ENCODE results near the gene NOX4.
"Not testable (repeated sequence)": the region's sequence is repeated elsewhere in the genome, so short reads cannot be mapped to it uniquely, and the experiment has no call there.

The NOX4 gene

DNA sequence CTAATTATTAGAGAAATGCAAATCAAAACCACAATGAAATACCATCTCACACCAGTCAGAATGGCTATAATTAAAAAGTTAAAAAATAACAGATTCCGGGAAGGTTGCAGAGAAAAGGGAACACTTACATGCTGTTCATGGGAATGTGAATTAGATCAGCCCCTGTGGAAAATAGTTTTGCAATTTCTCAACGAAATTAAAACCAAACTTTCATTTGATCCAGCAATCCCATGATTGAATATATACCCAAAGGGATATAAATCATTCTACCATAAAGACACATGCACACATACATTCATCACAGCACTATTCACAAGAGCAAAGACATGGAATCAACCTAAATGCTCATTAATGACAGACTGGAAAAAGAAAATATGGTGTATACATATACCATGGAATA, 32.5 kb downstream of the NOX4 start:
- no peak for DNase-seq (ENCODE audit: low spot score)

DNA sequence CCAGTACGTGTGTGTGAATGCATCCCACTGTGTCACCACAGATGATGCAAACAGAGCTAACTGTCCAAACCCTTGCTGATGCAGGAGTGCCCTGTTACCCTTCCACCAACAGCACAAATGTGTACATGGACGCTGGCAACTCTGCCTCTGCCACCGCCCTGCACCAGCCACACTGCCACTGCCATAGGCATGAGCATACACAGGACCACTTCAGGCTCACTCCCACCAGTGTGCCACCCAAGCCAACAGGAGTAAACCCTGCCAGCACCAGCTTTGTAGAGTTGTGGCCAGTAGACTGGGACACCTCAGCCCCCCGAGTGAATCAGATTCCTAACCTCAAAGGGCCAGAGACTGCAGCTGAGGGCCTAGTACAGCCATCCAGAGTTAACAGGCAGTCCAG, 34.0 kb downstream of the NOX4 start:
- no peak for DNase-seq (ENCODE audit: low spot score)

DNA sequence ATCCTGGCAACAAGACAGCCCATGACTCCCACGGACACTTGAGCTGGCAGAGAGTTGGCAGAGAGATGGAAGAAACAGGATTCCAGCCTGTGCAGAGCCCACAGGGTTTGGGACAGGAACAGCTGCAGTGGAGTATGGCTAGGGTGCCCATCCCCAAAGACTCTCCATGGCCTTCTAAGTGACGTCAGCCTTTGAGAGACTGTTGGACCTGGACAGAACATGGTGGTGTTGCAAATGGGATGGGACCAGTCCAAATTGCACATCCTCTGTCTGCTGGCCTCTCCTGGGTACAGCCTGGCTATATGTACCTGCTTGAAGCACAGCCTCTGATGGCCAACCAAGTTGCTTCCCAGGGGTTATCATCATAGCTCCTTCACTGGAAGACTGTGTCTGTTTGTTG, 34.5 kb downstream of the NOX4 start:
- DNase-seq (ENCODE audit: low spot score): no peak

DNA sequence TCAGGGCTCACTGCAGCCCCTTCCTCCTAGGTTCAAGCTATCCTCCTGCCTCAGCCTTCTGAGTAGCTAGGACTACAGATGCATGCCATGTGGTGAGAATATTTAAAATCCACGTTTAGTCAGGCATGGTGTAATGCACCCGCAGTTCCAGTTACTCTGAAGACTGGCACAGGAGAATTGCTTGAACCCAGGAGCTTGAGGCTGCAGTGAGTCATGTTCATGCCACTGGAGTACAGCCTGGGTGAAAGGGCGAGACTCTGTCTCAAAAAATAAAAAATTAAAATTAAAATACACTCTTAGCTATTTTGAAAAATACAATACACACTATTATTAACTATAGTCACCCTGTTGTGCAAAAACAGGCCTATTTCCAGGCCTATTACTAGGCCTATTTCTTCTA, 38.4 kb downstream of the NOX4 start:
- DNase-seq (ENCODE audit: low spot score): no peak

DNA sequence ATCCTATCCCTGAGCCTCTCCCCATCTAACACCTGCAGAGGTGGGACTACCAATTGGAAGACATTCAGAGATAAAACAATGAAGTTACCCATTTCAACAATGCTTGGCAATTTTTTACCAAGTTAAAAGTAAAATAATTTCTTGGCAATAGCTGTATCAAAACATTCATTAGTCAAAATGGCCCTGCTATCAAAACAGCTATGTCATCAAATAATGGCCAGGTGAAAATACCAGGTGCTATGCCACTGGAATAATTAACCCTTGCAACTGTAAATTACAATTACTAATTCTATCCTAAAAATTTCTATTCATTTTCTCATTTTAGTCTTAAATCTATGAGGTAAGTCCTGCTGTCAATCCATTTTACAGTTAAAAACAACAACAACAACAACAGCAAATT, 43.3 kb downstream of the NOX4 start:
- DNase-seq (ENCODE audit: low spot score): no peak

DNA sequence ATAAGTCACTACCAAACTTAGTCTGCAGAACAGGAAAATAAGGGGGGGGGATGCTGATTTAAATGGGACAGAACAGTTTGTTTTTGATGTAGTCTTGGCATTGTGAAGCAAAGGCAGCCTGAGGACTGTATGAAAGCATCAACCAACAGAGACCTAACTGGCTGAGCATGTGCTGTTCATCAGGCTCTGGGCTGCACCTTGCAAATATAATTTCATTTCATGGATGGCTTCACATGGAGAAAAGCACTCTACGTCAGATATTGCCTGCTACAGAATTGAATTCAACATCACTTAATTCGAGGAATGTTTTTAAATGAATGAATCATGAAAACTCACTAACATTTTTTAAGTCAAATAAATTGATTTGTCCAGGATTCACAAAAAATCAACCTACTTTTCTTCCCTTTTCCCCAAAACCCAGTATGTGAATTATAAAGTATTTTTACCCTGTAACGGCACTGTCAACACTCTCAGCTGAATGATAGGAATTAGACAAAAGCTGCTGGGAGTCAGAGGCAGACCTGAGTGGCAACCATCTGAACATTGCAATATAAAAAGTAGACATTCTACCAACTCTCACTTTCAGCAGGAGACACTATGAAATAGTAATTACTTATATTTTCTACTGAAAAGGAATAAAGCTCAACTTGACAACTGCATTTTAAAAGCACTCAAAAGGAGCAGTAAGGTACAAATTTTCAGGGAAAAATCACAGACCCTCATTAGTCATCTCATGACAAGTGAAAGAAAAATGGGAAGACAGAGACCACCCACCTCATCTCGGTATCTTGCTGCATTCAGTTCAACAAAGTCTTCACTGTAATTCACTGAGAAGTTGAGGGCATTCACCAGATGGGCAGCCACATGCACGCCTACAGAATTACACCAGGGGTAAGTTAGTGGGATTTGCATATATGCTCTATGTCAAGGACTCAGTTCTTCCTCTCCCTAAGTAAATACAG, 47.5 kb downstream of the NOX4 start:
- DNase-seq (ENCODE audit: low spot score): no peak

DNA sequence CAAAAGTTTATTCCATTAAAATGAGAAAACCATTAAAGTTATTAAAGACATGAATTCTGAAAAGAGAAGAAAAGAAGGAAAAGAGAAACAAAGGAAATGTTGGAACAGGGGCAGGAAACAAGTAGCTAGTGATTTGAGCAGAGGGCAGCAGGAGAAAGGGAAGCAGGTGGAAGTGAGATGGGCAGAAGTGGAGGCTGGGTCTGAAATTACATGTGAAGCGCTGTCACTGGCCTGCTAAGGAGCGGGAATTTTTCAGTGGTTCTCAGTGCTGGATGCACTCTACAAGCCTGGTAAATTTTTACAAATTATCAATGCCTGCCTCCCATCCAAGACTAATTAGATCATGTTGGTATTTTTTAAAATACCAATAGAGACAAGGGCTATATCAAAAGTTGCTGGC, 48.4 kb downstream of the NOX4 start:
- DNase-seq (ENCODE audit: low spot score): no peak

DNA sequence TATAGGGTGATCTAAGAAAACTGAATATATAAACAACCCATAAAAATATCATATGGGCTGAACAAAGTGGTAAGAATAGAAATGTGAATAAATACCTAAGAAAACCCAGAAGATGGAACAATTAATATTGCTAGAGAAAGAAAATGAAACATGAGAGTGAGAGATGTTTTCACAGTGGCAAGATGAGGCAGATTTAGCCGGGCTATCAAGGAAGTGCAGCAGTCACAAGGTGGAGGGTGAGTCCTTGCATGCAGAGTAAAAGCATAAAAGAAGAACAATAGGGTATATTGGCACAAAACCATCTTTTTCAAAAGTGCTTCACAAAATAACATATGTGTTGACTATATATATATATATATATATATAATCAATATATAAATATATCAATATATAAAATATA, 49.6 kb downstream of the NOX4 start:
- no peak for DNase-seq (ENCODE audit: low spot score)

DNA sequence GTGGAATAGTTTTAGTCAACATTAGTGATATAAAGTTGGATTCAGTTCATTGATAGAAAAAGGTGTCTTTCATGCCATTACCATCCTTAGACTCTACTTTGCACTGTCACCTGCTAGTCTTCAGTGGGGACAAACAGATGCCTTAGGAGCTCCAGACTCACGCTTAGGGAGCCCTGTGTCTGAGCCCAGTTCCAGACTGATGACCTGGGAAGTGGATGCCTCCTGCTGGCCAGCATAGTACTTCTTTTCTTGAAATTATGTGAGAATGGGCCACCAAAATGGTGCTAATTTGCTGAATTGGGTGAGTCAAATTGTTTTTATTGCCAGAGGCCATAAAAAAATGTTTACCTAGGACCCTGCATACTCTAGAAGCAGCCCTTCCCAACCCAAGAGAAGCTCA, 53.9 kb downstream of the NOX4 start:
- no peak for DNase-seq (ENCODE audit: low spot score)

DNA sequence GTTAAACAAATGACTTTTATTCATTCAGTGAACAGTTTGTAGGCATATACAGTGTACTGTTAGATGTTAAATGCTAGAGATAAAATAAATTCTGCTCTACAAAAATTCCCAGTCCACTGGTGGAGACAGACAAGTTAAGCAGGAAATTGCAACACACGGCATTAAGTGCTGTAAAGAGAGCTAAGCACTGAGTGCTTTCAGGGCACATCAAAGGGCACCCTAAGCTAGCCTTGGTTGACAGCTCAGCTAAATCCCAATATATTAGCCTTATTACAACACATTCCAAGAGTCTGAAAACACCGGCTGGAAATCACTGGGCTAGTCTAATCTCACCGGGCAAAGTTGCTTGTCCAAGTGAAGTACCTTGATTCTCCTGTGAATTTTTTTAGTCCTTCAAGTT, 55.1 kb downstream of the NOX4 start:
- DNase-seq (ENCODE audit: low spot score): no peak

DNA sequence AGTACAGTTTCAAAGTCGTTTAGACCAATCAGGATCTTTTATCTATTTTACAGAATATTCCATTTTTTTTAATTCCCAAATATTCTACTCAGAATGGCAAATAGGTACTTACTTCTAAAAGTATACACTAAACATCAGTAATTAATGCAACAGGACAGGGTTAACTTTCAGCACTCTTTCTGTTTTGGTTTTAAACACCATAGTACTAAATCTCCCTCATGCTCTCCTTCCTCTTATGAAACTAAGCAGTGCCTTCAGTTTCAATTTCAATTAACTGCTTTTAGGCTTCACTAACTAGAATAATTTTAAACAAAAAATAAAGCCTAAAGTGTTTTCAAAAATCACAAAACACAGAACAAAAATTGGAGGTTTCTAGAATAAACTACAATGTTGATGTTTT, 57.9 kb downstream of the NOX4 start:
- DNase-seq (ENCODE audit: low spot score): no peak

DNA sequence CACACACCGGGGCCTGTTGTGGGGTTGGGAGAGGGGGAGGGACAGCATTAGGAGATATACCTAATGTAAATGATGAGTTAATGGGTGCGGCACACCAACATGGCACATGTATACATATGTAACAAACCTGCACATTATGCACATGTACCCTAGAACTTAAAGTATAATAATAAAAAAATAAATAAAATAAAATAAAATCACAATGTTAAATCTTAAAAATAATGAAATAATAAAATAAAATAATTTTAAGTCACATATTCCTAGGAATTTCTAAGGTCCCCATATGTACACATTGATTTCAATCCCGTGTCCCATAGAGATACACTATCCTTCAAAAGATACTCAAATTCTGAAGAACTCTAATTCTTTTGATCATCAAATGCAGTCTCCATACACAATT, 59.0 kb downstream of the NOX4 start:
- DNase-seq (ENCODE audit: low spot score): not testable (repeated sequence)

DNA sequence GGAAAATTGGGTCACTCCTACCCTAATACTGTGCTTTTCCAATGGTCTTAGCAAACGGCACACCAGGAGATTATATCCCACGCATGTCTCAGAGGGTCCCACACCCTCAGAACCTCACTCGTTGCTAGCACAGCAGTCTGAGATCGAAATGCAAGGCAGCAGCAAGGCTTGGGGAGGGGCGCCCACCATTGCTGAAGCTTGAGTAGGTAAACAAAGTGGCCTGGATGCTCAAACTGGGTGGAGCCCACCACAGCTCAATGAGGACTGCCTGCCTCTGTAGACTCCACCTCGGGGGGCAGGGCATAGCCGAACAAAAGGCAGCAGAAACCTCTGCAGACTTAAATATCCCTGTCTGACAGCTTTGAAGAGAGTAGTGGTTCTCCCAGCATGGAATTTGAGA, 64.7 kb downstream of the NOX4 start:
- not testable (repeated sequence) for DNase-seq (ENCODE audit: low spot score)

DNA sequence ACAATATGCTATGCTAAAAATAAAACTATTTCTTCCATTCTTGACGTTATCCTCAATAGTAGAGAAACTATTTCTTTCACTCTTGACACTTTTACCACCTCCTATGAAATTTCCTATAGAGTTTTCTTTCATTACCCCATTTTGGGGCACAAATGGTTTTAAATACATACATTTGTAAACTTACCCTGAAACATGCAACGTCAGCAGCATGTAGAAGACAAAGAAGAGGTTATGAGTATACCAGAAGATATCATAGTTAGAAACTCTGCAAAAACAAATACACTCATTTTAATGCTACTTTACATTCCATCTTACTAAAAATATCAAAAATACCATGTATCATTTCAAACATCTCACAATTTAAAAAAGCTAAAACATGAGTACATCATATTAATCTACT, 69.5 kb downstream of the NOX4 start:
- no peak for DNase-seq (ENCODE audit: low spot score)

DNA sequence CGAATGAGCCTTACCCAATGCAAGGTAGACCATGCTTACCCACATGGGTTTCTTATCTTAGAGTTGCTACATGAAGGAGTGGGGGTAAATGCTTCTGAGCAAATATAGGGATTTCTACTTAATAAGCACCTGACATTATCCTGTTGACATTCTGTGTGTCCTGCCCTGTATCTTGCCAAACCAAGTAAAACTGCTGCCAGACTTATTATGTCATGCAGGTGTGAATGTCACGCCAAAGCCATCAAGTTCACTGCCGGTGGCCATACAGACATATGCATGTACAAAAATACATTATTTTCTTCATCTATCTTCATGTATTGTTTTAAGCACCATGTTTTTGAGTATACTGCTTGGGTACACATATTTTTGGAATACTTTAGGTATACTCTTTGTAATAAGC, 70.2 kb downstream of the NOX4 start:
- DNase-seq (ENCODE audit: low spot score): no peak

DNA sequence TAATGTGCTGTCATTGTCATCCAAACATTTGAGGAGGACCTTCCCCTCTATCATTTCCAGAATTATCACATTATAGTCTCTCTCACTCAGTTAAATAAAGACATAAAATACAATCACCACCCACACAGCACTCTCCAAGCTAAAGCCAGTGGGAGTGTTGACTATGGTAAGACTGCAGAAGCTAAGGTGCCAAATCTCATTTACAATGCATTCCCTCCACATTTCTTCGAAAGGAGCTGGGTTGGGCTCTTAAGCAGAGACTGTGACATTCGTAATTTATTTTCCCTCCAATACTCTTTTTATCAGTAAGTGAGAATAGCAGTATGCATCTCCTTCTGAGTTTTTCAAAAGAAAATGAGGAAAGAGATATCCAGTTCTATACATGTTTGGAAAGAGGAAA, 74.2 kb downstream of the NOX4 start:
- DNase-seq (ENCODE audit: low spot score): no peak

DNA sequence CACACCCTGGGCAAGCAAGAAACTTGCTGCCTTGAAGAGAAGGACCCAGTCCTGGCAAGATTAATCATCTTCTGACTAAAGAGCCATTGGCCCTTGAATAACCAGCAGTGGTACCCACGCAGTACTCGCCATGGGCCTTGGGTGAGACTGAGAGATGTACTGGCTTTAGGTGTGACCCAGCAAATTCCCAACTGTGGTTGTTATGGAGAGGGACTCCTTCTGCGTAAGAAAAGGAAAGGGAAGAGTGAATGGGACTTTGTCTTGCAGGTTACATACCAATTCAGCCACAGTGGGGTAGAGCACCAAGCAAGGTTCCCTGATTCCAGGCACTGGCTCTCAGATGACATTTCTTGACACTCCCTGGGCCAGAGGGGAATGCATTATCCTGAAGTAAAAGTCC, 80.1 kb downstream of the NOX4 start:
- not testable (repeated sequence) for DNase-seq (ENCODE audit: low spot score)

DNA sequence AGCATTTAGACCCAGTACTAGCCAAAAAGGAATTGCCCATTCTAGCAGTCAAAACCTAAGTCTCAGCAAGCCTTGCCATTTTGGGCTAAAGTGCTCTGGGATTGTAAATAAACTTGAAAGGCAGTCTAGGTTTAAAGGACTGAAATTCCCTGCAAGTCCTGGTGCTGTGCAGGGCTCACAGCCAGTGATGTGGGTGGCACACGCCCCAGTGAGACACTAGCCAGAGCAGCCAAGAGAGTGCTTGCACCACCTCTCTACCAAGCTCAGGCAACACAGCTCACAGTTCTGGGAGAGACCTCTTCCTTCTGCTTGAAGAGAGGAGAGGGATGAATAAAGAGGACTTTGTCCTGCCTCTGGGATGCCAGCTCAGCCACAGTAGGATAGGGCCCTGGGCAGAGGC, 80.5 kb downstream of the NOX4 start:
- DNase-seq (ENCODE audit: low spot score): not testable (repeated sequence)

DNA sequence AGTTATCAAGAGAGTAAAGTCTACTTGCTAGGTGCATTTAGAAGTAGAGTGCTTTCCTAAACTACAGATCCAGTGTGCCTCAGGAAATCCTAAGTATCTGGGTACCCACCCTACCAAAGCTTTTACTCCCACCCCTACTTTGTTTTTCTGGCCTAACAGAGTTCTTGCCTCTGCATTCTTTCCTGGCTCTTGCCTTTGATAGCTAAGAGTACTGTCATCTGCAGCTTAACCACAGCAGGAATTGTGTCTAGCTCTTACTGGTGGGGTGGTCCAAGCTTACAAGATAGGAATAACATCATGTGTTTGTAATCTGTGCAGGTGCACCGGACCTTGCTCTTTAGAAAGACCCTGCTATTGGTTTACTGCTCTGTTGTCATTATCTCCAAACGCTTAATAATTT, 82.7 kb downstream of the NOX4 start:
- DNase-seq (ENCODE audit: low spot score): not testable (repeated sequence)

DNA sequence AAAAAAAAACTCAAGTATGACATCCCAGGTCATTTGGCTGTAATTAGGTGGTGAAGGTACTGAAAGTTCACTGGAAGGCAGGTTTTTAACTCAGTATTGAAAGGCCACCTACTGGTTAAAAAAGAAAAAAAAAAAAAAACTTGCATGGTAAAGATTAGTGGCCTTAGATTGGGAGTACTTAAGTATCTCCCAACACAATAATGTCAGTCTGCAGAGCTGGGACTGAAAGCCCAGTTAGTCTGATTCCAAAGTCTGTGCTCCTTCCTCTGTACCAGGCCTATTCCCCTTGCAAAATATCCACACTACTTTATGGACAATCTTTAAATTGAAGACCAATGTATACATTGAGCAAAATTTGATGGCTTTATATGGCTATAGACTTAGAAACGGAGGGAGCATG, 85.5 kb downstream of the NOX4 start:
- DNase-seq (ENCODE audit: low spot score): no peak

DNA sequence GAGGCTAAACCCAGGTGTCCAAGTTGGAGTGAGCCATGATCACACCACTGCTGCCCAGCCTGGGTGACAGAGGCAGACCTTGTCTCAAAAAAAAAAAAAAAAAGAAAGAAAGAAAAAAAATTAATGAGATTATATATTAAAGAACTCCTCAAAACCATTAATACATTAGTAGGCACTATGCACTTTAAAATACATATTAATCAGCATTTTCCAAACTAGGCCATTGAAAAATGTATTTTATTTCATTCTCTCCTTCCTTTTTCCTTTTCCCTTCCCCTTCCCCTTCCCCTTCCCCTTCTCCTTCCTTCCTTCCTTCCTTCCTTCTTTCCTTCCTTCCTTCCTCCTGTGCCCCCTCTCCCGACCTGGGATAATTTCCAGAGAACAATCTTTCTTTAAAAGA, 99.5 kb downstream of the NOX4 start:
- not testable (repeated sequence) for DNase-seq (ENCODE audit: low spot score)

DNA sequence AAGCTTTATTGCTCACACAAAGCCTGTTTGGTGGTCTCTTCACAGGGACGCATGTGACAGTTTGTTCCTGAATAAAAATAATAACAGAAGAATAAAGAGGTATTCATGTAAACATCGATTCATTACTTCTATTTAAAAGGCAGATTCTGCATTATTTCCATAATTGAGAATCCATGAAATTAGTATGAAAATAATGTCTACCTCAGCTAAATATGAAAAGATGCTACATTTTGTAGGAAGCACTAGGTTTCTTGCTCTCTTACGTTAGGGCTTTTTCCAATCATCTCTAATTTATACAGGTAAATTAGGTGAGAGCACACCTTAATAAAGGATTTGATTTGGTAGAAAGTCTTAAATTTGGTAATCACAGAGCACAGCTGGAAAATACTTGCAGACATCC, 103.7 kb downstream of the NOX4 start:
- not testable (repeated sequence) for DNase-seq (ENCODE audit: low spot score)

DNA sequence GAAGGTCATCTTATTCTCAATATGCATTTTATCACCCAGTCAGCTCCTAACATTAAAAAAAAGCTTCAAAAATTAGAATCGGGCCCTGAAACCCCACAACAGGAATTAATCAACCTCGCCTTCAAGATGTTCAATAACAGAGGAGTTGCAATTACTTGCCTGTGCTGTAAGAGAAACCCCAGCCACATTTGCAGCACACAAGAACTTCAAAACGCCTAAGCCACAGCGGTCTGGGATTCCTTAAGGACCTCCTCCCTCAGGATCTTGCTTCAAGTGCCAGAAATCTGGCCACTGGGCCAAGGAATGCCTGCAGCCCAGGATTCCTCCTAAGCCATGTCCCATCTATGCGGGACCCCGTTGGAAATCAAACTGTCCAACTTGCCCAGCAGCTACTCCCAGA, 108.2 kb downstream of the NOX4 start:
- not testable (repeated sequence) for DNase-seq (ENCODE audit: low spot score)

DNA sequence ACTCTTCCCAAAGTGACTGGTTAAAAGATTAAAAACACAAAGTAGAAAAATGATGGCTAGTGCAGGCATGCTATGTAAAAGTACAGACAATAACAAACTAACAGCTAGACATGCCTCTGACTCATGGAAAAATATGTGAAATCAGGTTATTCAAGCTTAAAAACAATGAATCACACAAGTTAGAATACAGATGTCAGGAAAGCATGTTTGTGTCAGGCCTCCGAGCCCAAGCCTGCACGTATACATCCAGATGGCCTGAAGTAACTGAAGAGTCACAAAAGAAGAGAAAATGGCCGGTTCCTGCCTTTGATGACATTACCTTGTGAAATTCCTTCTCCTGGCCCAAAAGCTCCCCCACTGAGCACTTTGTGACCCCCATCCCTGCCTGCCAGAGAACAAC, 110.1 kb downstream of the NOX4 start:
- no peak for DNase-seq (ENCODE audit: low spot score)

All from LoVo (cell line).